Cardiac muscle cell (in vitro differentiated cells and primary cell): ENCODE data around the gene PSMB7. TPM values are rescaled to one million over a fixed set of nuclear protein-coding genes. Genes with fewer than 3 reads are reported as not detected.

Experiments used
- DNase-seq, 2 donors: peaks; one replicate each; pipeline versions ENCODE4 v3.0.0 to v3.0.0-alpha.2; 2010 to 2017; ENCODE audit warnings: low read depth in 1 of 2, low spot score in 1 of 2
- H3K27ac ChIP-seq: fragments of 200-600 bp; sonication (generic); 2 replicates; pipeline ENCODE4 v1.5.1; 2016
- H3K27me3 ChIP-seq: fragments of 200-600 bp; sonication (generic); 2 replicates; pipeline ENCODE4 v1.6.0; 2016; ENCODE audit warnings: control low read depth
- H3K36me3 ChIP-seq: fragments of 200-600 bp; sonication (generic); 2 replicates; pipeline ENCODE4 v1.5.1; 2016; ENCODE audit warnings: control low read depth
- H3K4me1 ChIP-seq: fragments of 200-600 bp; sonication (generic); 2 replicates; pipeline ENCODE4 v1.8.1; 2017; ENCODE audit warnings: low read depth, mild to moderate bottlenecking, mixed run types
- H3K4me3 ChIP-seq: fragments of 200-600 bp; sonication (generic); 2 replicates; pipeline ENCODE4 v1.5.1; 2016; ENCODE audit warnings: mild to moderate bottlenecking
- H3K9me3 ChIP-seq: fragments of 200-600 bp; sonication (generic); 2 replicates; pipeline ENCODE4 v1.5.1; 2017; ENCODE audit warnings: low read depth, mild to moderate bottlenecking, control low read depth
- polyA plus RNA-seq: library from polyadenylated mRNA; unstranded; fragments of >200 nt; fragmentation: Nextera tagmentation; extraction: Ambion mirVana; gene quantifications from 2 replicates; pipeline ENCODE4 v1.2.1, GENCODE V29; 2016
- total RNA-seq: library from RNA; depleted of rRNA; stranded (reverse); fragments of >200 nt; gene quantifications from 2 replicates; pipeline ENCODE4 v1.2.3, GENCODE V29; 2016
- TF ChIP-seq, protein P1 (sequence below): IDR thresholded peaks from 2 replicates; pipeline ENCODE4 v1.5.1; 2012; ENCODE audit warnings: low read depth, mild to moderate bottlenecking, low read length

PSMB7 gene
- total and polyA plus RNA-seq, 2 experiments from 2014 or later: 160 to 282 TPM

DNA sequence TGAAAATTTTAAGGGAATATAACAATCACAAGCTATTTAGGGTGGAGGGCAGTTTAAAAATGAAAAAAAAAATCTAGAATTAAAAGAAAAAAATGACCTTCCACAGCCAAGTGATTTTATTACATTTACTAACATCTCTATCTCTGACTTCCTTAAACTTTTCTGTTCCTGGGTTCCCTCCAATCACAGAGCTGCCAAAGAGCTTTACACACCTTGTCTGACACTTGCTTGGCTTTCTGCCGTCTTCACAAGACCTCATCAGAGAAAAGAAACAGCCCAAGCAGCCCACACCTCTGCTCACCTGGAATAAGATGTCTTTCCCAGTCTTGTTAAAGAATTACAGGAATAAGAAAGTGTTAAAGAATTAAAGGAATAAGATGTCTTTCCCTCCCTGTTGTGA lies 38.9 kb downstream of the PSMB7 start:
- TF ChIP-seq, protein P1, sequence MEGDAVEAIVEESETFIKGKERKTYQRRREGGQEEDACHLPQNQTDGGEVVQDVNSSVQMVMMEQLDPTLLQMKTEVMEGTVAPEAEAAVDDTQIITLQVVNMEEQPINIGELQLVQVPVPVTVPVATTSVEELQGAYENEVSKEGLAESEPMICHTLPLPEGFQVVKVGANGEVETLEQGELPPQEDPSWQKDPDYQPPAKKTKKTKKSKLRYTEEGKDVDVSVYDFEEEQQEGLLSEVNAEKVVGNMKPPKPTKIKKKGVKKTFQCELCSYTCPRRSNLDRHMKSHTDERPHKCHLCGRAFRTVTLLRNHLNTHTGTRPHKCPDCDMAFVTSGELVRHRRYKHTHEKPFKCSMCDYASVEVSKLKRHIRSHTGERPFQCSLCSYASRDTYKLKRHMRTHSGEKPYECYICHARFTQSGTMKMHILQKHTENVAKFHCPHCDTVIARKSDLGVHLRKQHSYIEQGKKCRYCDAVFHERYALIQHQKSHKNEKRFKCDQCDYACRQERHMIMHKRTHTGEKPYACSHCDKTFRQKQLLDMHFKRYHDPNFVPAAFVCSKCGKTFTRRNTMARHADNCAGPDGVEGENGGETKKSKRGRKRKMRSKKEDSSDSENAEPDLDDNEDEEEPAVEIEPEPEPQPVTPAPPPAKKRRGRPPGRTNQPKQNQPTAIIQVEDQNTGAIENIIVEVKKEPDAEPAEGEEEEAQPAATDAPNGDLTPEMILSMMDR: no peak
- Histone ChIP-seq H3K9me3 (no peaks in the 10 kb centered on the region), H3K4me3 (no peak overlapping the region), H3K4me1 (peaks cover 19% of the 10 kb centered on the region), H3K36me3 (no peaks in the 10 kb centered on the region), H3K27me3 (no peaks in the 10 kb centered on the region), H3K27ac (no peak overlapping the region)
- no peak for DNase-seq

- TF ChIP-seq, protein P1: no peak
- H3K4me1 ChIP-seq: peaks cover 24% of the 10 kb centered on the region
- no peaks in the 10 kb centered on the region for H3K27me3 ChIP-seq
- no peak for DNase-seq
- H3K27ac ChIP-seq: no peak overlapping the region
- no peak overlapping the region for H3K4me3 ChIP-seq
- H3K36me3 ChIP-seq: no peaks in the 10 kb centered on the region
- H3K9me3 ChIP-seq: no peaks in the 10 kb centered on the region
Observed at GRCh38 chr9:124375726-124376125, 39.5 kb downstream of the PSMB7 start.

GRCh38 chr9:124373851-124374250 lies 41.4 kb downstream of the PSMB7 start:
- H3K9me3 ChIP-seq: no peaks in the 10 kb centered on the region
- no peaks in the 10 kb centered on the region for H3K36me3 ChIP-seq
- H3K27ac ChIP-seq: no peak overlapping the region
- DNase-seq: no peak
- no peak overlapping the region for H3K4me3 ChIP-seq
- H3K27me3 ChIP-seq: no peaks in the 10 kb centered on the region
- peaks cover 43% of the 10 kb centered on the region for H3K4me1 ChIP-seq
- TF ChIP-seq, protein P1: no peak

GRCh38 chr9:124373386-124373785 lies 41.9 kb downstream of the PSMB7 start:
- Histone ChIP-seq H3K4me1 (peaks cover 47% of the 10 kb centered on the region), H3K9me3 (no peaks in the 10 kb centered on the region)
- TF ChIP-seq, protein P1: no peak

DNA sequence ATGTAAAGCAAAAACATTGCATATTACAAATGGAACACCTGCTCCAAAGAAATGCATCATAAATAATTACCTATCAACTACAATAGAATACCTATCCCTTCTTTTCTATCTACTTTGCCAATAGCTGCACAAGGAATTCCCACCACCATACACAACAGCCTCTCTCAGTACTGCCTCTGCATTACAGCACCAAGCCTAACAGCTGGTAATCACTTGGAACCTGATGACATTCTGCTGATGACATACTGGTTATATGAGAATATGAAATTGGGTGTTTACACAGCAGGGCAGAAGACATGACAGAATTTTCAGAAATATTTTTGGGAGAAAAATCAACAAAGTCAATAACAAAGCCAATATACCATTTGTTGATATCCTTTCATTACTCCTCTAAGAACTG lies 43.2 kb downstream of the PSMB7 start:
- TF ChIP-seq, protein P1: no peak
- H3K27me3 ChIP-seq: no peaks in the 10 kb centered on the region
- DNase-seq: peak in 1 of 2 donors; percentile 36
- H3K36me3 ChIP-seq: no peaks in the 10 kb centered on the region
- no peak overlapping the region for H3K4me3 ChIP-seq
- H3K27ac ChIP-seq: no peak overlapping the region
- H3K9me3 ChIP-seq: no peaks in the 10 kb centered on the region
- H3K4me1 ChIP-seq: peaks cover 46% of the 10 kb centered on the region

More at GRCh38 chr9:124373386-124373785, 41.9 kb downstream of the PSMB7 start:
- Histone ChIP-seq H3K36me3 (no peaks in the 10 kb centered on the region), H3K27ac (no peak overlapping the region), H3K4me3 (no peak overlapping the region), H3K27me3 (no peaks in the 10 kb centered on the region)
- no peak for DNase-seq
